ENCODE measurements around the gene SUSD6.

DNA sequence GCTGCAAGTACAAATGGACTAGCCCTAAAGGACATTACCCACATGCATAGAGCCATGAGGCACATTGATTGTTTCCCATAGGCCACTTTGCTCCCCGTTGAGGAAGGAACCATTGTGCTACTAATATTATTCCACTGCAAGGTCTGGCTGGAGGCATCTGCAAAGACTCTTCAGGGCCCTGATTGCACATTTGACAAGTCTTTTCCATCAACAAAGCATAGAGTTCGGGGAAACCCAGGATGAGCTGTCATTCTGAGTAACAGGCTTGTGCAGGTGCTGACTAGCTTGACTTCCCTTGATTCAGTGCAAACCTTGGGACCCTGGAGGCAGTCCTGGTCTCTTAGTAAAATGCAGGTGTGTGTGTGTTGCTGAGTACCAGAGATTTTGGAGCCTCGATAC is 73.8 kb downstream of the SUSD6 start:
- TF ChIP-seq, protein P1, sequence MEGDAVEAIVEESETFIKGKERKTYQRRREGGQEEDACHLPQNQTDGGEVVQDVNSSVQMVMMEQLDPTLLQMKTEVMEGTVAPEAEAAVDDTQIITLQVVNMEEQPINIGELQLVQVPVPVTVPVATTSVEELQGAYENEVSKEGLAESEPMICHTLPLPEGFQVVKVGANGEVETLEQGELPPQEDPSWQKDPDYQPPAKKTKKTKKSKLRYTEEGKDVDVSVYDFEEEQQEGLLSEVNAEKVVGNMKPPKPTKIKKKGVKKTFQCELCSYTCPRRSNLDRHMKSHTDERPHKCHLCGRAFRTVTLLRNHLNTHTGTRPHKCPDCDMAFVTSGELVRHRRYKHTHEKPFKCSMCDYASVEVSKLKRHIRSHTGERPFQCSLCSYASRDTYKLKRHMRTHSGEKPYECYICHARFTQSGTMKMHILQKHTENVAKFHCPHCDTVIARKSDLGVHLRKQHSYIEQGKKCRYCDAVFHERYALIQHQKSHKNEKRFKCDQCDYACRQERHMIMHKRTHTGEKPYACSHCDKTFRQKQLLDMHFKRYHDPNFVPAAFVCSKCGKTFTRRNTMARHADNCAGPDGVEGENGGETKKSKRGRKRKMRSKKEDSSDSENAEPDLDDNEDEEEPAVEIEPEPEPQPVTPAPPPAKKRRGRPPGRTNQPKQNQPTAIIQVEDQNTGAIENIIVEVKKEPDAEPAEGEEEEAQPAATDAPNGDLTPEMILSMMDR (IDR thresholded peaks at IDR 0.05), result no peak
- TF ChIP-seq RAD21 (conservative IDR thresholded peaks at IDR 0.05 in 1 of 2, IDR thresholded peaks at IDR 0.05 in 1 of 2) (no peak), POLR2AphosphoS2 (conservative IDR thresholded peaks at IDR 0.05; ENCODE audit: low read length) (no peak), CHD2 (IDR thresholded peaks at IDR 0.05; ENCODE audit: low read length, partially characterized antibody) (no peak), SREBF2 (IDR thresholded peaks at IDR 0.05) (no peak), EP300 (IDR thresholded peaks at IDR 0.05) (no peak), ZFP36 (IDR thresholded peaks at IDR 0.05; ENCODE audit: borderline replicate concordance, partially characterized antibody) (no peak), KDM1A (IDR thresholded peaks at IDR 0.05; ENCODE audit: low read depth) (no peak), POLR2A (IDR thresholded peaks at IDR 0.05; ENCODE audit: low read length) (no peak)
- TF ChIP-seq, protein P2, sequence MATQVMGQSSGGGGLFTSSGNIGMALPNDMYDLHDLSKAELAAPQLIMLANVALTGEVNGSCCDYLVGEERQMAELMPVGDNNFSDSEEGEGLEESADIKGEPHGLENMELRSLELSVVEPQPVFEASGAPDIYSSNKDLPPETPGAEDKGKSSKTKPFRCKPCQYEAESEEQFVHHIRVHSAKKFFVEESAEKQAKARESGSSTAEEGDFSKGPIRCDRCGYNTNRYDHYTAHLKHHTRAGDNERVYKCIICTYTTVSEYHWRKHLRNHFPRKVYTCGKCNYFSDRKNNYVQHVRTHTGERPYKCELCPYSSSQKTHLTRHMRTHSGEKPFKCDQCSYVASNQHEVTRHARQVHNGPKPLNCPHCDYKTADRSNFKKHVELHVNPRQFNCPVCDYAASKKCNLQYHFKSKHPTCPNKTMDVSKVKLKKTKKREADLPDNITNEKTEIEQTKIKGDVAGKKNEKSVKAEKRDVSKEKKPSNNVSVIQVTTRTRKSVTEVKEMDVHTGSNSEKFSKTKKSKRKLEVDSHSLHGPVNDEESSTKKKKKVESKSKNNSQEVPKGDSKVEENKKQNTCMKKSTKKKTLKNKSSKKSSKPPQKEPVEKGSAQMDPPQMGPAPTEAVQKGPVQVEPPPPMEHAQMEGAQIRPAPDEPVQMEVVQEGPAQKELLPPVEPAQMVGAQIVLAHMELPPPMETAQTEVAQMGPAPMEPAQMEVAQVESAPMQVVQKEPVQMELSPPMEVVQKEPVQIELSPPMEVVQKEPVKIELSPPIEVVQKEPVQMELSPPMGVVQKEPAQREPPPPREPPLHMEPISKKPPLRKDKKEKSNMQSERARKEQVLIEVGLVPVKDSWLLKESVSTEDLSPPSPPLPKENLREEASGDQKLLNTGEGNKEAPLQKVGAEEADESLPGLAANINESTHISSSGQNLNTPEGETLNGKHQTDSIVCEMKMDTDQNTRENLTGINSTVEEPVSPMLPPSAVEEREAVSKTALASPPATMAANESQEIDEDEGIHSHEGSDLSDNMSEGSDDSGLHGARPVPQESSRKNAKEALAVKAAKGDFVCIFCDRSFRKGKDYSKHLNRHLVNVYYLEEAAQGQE (IDR thresholded peaks at IDR 0.05), result no peak
- TF ChIP-seq, protein P3, sequence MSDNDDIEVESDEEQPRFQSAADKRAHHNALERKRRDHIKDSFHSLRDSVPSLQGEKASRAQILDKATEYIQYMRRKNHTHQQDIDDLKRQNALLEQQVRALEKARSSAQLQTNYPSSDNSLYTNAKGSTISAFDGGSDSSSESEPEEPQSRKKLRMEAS (IDR thresholded peaks at IDR 0.05), result no peak
- TF ChIP-seq, protein P4, sequence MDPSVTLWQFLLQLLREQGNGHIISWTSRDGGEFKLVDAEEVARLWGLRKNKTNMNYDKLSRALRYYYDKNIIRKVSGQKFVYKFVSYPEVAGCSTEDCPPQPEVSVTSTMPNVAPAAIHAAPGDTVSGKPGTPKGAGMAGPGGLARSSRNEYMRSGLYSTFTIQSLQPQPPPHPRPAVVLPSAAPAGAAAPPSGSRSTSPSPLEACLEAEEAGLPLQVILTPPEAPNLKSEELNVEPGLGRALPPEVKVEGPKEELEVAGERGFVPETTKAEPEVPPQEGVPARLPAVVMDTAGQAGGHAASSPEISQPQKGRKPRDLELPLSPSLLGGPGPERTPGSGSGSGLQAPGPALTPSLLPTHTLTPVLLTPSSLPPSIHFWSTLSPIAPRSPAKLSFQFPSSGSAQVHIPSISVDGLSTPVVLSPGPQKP (IDR thresholded peaks at IDR 0.05; ENCODE audit: low read depth, low read length), result no peak
